Ovary (tissue), 3 donors: ENCODE measurements around the gene MARK3.

ENCODE experiments used
- POLR2A ChIP-seq: fragments of 450-650 bp; IDR thresholded peaks from one replicate; pipeline ENCODE4 v1.6.1; 2017; ENCODE audit warnings: antibody characterized with exemption, mild to moderate bottlenecking, moderate library complexity
- TF ChIP-seq, protein P1 (sequence below), 3 donors: fragments of 450-650 bp in 2 of 3; fragments of 200-600 bp in 1 of 3; IDR thresholded peaks; one replicate each; pipeline versions ENCODE4 v1.5.1 to v1.8.0; 2016 to 2022; ENCODE audit warnings: antibody characterized with exemption in 3 of 3, mild to moderate bottlenecking in 1 of 3
- donor health status: DM: no; HTN: no; CAD: no.

DNA sequence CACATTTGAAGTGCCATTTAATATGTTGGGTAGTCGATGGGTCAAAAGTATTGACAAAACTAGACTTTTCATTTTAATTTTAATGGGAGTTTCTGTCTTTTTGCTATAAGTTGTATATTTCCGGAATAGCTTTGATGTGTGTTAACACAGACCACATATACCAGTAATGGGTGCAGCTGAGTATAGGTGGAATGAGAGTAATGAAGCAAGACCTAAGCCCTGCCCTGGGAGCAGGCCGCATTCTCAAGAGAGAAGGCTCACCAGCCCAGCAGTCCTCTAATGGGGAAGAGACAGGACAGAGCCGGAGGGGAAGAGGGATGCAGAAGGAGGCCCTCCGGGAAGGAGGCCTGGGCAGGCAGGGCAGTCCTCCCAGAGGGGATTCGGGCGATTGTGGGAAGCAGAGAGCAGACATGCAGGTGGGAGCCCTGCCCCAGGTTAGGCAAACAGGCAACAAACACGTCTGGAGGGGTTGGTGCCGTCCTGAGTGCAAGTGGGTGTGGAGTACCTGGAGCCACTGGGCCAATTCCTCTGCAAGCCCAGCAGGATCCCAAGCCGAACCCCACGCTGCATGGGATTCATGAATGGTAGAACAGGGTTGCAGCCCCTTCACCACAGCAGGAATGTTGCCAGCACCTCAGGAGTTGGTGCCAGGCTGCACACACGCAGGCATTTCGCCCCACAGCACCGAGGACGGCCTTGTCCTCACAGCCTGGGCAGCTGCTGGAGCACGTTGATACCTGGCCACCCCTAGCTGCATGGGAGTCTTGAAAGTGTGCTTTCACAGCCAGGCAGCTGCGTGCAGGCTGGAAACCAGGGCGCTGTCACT lies 129.6 kb downstream of the MARK3 start:
- TF ChIP-seq, protein P1, sequence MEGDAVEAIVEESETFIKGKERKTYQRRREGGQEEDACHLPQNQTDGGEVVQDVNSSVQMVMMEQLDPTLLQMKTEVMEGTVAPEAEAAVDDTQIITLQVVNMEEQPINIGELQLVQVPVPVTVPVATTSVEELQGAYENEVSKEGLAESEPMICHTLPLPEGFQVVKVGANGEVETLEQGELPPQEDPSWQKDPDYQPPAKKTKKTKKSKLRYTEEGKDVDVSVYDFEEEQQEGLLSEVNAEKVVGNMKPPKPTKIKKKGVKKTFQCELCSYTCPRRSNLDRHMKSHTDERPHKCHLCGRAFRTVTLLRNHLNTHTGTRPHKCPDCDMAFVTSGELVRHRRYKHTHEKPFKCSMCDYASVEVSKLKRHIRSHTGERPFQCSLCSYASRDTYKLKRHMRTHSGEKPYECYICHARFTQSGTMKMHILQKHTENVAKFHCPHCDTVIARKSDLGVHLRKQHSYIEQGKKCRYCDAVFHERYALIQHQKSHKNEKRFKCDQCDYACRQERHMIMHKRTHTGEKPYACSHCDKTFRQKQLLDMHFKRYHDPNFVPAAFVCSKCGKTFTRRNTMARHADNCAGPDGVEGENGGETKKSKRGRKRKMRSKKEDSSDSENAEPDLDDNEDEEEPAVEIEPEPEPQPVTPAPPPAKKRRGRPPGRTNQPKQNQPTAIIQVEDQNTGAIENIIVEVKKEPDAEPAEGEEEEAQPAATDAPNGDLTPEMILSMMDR (IDR thresholded peaks at IDR 0.05) = no peak
- TF ChIP-seq POLR2A = no peak
